SK-MEL-5 (cell line): ENCODE results near the gene SCUBE1. TPM values are rescaled to one million over a fixed set of nuclear protein-coding genes. Genes with fewer than 3 reads are reported as not detected.
A peak's percentile ranks its signal among the peaks of the same experiment; 100 is the strongest.

Experiments
- DNase-seq: peaks from one replicate; pipeline ENCODE4 v3.0.0-alpha.2; 2016; ENCODE audit warnings: low read depth, low spot score
- in situ Hi-C: cut with HindIII; loops from 2 replicates; pipeline ENCODE4 v1.10.0; 2016; ENCODE audit warnings: low sequenced_read_pairs, high pct_unique_total_duplicates, low pct_unique_long_range_greater_than_20kb
- total RNA-seq: library from RNA; depleted of rRNA; stranded (reverse); fragments of >200 nt; shearing (Covaris generic); gene quantifications from 2 replicates; pipeline ENCODE4 v1.2.3, GENCODE V29; 2014

The SCUBE1 gene
- total RNA-seq, 1 experiment from 2014 or later, result 0.05 TPM

DNA sequence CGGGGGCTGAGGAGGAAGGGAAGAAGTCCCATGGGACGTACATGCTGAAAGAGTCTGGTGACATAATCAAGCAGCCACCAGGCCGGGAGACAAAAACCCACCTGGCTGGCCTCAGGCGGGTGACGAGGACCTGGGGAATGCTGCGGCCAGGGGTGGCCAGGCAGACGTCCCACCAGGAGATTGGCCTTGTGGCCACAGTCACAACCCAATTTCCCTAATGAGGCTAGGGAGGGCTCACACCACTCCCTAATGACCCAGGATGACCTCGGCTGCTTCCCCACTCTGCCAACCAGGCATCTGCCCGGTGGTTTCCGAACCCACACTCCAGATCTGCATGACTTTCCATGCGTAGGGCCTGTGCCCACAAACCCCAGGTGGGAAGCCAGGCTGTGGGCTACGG, 66.9 kb downstream of the SCUBE1 start:
- in situ Hi-C loops, result no loop called here
- no peak for DNase-seq

DNA sequence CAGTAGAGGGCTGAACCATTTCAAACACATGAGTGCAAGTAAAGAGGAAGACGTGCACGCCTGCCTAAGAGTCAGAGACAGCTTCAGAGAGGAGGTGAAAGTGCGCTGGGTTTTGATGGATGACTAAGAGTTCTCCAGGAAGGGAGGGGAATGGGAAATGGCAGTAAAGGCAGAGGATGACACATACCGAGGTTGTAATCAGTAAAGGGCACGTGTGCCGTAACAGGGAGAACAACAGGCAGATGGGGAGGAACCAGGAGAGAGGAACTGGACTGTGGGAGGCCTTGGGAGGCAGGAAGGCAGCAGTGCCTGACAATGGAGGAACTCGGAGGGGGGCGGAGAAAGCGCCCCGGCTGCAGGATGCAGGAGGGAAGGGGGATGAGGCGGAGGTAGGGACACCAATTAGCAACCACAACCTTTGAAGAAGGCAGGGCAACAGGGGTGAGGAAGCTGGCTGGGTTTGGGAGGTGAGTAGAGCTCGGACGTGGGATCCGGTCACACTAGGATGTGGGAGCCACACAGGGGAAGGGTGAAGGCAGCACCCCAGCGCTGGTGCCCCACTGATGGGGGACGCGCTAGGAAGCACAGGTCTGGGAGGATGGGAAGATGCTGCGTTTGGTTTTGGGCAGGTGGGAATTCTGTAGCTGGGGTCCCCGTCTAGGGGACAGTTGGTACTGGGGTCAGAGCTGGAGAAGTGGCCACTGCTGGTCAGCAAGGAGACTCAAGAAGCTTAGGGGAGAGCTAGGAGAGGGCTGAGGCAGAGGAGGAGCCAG, 67.4 kb downstream of the SCUBE1 start:
- no peak for DNase-seq
- in situ Hi-C loops, result no loop called here

GRCh38 chr22:43274595-43275240, 68.5 kb downstream of the SCUBE1 start:
- in situ Hi-C loops, result no loop called here
- no peak for DNase-seq

DNA sequence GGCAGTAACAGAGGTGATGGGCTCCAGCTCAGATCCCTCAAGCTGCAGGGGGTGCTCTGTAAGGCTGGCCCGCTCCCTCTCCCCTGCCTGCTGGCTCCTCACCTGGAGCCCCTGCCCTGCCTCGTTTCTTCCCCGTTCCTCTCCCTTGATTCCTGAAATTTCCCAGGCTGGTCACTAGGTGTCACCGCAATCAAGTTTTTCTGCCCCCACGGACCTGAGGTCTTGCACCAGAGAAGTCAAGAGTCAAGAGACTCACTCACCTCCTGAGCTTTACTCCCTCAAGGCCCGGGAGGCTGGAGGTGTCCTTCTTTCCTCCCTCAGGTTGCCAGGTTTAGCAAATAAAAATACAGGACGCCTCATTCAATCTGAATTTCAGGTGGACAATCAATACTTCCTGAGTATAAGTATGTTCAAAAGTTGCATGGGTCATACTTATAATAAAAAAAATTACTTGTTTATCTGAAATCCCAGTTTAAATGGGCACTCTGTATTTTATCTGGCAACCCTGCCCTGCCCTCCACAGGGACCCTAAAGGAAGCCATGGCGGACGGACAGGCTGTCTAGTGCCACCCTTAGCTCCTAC, 69.2 kb downstream of the SCUBE1 start:
- in situ Hi-C loops, result no loop called here
- DNase-seq, result peak; percentile 78

DNA sequence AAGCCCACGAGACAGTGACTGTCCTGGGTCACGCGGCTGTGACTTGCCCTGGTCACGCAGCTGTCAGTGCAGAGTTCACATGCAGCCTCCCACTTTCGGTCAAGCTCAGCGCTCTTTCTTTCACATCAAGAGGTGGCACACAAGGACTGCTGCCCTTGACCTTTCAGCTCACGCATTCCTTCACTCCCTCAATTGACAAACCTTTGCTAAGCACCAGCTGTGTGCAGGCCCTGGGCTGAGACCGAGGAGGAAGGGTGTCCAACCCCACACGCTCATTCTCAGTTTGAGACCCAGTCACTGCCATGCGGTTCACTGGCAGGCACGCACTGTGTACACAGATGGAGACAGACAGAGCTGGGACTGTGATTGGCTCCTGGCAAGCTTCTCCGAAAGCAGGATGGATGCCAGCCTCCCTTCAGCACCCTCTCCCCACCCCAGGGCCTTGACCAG, 70.3 kb downstream of the SCUBE1 start:
- in situ Hi-C loops, result no loop called here
- DNase-seq, result peak; percentile 68

GRCh38 chr22:43272301-43272700, 70.9 kb downstream of the SCUBE1 start:
- in situ Hi-C loops, result no loop called here
- DNase-seq, result no peak

DNA sequence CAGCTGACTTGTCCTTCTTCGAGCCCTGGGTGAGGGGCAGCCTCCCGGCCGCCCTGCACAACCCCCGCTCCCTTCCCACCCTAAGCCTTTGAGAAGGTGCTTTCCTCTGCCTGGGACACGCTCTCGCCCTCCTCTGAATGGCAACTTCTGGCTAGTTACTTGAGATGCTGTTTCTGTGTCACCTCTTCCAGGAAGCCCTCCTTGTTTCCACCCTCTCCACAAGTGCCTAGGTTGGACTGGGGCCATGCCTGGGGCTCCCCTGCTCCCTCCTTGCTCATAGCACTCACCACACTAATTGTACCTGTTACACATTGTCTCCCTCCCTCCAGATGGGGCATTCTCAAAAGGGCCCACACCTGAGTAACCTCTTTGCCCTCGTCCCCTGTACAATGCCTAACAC, 72.2 kb downstream of the SCUBE1 start:
- no peak for DNase-seq
- in situ Hi-C loops, result no loop called here

DNA sequence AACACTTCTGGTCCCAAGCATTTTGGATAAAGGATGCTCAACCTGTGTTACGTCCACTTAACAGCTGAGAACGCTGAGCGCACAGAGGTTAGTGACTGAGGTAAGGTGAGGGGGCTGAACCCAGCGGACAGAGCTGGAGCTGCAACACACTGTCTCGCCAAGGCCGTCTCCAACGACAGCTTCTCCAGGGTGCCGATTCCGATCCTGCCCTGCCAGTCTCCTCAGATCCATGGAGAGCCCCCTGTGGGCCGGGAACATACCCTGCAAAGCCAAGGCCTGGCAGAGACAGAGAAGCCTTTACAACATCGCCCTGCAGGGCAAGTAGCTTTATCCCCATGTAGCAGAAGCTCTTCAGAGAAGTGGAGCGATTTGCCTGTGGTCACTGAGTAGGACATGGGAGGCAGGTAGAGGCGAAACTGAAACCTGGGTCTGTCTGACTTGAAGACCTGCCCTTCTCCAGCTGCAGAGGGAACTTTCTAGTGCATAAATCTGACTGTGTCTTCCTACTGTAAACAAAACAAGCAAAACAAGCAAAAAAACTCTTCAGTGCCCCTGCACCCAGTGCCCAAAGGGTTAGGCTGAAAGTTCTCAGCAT, 72.8 kb downstream of the SCUBE1 start:
- in situ Hi-C loops, result no loop called here
- peak; percentile 68 for DNase-seq

DNA sequence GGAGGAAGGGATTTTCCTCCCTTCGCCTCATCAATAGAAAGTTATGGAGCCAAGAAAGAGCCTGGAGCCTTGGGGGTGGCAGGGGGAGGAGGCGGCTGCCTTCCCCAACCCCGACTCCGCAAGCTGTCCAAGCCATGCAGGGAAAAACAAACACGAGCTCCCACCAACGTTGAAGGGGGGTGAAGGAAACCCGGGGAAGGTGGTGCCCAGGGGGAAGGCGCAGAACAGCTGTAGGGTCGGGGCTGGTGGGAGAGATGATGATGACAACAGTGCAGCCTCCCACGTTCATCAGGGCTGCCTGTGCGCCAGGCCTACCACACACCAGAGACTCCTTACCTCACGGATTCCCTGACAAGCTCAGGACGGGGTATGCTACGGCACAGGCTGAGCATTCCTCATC, 73.5 kb downstream of the SCUBE1 start:
- in situ Hi-C loops, result no loop called here
- no peak for DNase-seq

GRCh38 chr22:43269246-43269645, 73.9 kb downstream of the SCUBE1 start:
- in situ Hi-C loops, result no loop called here
- no peak for DNase-seq

GRCh38 chr22:43267981-43268660, 75.1 kb downstream of the SCUBE1 start:
- in situ Hi-C loops, result no loop called here
- DNase-seq, result no peak

- no peak for DNase-seq
- in situ Hi-C loops, result no loop called here
These were observed 75.7 kb downstream of the SCUBE1 start for GRCh38 chr22:43267332-43267980.

- DNase-seq, result no peak
- in situ Hi-C loops, result no loop called here
These were observed 77.1 kb downstream of the SCUBE1 start for GRCh38 chr22:43266076-43266475.

DNA sequence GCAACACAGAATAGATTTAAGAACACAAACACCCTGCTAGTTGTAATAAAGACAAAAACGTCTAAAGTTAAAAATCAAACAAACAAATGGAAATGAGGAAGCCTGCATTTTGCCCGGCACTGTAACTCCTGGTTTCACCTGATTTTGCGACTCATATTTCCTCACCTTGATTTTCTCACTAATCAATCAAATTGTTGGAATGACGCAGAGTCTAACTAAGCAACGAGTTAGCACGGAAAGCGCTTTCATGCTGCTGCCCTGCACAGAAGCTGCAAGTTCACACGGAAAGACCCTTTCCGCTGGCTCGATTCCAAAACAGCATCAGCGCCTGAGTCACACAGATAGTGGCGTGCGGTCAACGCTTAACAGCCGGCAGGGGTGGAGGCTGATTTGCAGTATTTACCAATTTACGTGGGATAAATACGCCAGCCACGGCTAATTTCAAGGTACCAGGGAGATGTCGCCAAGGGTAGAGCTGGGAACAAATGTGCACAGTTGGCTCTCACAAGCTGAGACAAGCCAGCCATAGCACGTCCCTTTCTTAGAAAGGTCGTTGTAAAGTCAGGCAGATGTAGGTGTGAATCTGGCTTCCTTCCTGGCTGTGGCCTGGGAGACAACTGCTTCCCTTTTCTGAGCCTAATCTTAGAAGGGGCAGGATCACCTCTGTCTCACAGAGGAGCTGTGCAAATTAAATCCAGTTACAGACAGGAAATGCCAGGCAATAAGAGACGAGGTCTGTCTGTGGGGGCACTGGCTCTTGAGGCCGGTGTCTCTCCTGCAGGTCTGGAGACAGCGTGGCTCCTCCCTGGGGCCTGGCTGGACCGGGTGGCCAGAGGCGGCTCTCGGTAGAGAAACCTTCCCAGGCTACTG, 79.3 kb downstream of the SCUBE1 start:
- in situ Hi-C loops, result no loop called here
- DNase-seq, result no peak

DNA sequence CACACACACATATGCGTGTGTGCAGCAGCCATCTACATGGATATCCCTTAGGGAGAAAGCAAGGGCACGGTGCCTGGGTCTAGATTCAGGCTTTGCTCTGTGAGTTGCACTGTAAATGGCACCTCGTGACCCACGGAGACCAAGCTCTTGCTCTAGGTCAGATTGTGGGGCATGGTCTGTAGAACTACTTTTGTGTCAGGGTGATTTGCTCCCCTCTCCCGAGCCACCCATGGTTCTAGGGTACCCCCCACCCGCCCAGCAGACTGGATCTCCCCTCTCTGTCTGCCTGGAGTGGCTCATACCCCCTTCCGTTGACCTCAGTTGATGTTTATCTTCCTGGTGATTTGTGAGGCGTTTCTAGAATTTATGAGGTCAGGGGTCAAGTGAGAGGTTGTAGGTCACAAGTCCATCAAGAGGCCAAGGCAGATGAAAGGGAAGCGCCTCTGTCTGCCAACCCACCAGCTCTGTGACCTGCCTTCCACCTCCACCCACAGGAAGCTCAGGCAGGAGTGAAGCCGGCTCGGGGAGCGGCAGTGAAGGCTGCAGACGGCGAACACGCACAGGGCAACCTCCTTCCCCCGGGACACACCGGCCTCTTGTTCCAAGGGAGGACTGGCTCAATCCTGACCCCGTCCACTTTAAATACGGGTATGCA, 80.1 kb downstream of the SCUBE1 start:
- DNase-seq, result no peak
- in situ Hi-C loops, result no loop called here
